Cardiac fibroblast (primary cell): Measurements from ENCODE around the gene MAPK12.

ENCODE experiments used
- DNase-seq, 2 donors: peaks; one replicate each; pipeline versions ENCODE4 v3.0.0 to v3.0.0-alpha.2; 2010; ENCODE audit warnings: low read depth in 2 of 2
- H3K4me3 ChIP-seq, 2 donors: replicated peaks in 1 of 2; 1 replicate in 1 of 2; 2 replicates in 1 of 2; pipeline ENCODE4 v1.5.1; 2011; ENCODE audit warnings: low read depth in 2 of 2, low read length in 2 of 2, mild to moderate bottlenecking in 2 of 2, moderate library complexity in 1 of 2
- TF ChIP-seq, protein P1 (sequence below): IDR thresholded peaks from one replicate; pipeline ENCODE4 v1.5.1; 2011; ENCODE audit warnings: low read depth, mild to moderate bottlenecking, low read length, inconsistent platforms

Gene MAPK12

DNA sequence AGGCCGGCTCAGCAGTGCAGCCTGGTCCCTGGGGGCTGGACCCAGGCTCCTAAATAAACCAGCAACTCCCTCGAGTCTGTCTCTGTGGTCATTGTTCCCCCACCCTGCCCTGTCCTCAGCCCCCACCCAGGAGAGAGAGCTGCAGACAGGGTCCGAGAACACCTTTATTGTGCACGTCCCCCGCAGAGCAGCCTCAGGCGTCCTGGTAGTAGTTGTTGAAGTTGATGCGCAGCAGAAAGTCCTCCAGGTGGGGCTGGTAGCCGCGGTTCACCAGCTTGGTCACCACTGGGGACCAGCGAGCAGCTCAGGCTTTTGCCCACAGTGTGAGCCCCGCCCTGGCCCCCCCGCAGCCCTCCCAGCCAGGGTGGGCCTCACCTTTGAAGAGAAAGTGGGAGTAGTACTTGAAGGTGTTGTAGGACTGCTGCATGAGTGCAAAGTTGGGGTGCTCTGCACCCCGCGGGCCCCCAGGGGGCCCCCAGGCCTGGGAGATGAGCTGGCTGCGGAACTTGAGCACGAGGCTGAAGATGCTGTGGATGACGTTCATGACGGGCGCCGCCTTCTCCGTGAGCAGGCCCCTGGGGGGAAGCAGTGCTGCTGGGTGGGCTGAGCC is 43.8 kb downstream of the MAPK12 start:
- H3K4me3 ChIP-seq: no peak overlapping the region
- no peak for DNase-seq
- TF ChIP-seq, protein P1, sequence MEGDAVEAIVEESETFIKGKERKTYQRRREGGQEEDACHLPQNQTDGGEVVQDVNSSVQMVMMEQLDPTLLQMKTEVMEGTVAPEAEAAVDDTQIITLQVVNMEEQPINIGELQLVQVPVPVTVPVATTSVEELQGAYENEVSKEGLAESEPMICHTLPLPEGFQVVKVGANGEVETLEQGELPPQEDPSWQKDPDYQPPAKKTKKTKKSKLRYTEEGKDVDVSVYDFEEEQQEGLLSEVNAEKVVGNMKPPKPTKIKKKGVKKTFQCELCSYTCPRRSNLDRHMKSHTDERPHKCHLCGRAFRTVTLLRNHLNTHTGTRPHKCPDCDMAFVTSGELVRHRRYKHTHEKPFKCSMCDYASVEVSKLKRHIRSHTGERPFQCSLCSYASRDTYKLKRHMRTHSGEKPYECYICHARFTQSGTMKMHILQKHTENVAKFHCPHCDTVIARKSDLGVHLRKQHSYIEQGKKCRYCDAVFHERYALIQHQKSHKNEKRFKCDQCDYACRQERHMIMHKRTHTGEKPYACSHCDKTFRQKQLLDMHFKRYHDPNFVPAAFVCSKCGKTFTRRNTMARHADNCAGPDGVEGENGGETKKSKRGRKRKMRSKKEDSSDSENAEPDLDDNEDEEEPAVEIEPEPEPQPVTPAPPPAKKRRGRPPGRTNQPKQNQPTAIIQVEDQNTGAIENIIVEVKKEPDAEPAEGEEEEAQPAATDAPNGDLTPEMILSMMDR: no peak

DNA sequence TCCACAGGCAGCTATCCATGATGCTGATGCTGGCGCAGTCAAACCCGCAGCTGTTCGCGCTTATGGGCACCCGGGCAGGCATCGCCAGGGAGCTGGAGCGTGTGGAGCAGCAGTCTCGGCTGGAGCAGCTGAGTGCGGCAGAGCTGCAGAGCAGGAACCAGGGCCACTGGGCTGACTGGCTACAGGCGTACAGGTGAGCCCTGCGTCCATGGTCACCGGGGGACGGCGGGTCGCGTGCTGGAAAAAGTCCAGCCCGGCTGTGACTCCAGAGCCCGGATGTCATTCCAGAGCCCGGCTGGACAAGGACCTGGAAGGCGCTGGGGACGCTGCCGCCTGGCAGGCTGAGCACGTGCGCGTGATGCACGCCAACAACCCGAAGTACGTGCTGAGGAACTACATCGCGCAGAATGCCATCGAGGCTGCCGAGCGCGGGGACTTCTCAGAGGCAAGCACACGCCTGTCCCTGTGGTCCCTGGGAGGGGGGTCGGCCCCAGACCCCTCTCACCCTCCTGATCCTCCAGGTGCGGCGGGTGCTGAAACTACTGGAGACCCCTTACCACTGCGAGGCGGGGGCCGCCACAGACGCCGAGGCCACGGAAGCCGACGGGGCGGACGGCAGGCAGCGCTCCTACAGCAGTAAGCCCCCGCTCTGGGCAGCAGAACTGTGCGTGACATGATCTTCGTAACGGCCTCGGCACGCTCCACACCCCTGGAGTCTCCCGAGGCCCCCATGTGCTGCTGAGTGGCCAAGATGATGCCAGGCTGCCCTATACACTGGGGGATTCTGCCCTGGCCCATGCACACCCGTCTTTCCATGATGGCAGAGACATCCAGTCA is 44.6 kb downstream of the MAPK12 start:
- TF ChIP-seq, protein P1: no peak
- DNase-seq: no peak
- H3K4me3 ChIP-seq: no peak overlapping the region

DNA sequence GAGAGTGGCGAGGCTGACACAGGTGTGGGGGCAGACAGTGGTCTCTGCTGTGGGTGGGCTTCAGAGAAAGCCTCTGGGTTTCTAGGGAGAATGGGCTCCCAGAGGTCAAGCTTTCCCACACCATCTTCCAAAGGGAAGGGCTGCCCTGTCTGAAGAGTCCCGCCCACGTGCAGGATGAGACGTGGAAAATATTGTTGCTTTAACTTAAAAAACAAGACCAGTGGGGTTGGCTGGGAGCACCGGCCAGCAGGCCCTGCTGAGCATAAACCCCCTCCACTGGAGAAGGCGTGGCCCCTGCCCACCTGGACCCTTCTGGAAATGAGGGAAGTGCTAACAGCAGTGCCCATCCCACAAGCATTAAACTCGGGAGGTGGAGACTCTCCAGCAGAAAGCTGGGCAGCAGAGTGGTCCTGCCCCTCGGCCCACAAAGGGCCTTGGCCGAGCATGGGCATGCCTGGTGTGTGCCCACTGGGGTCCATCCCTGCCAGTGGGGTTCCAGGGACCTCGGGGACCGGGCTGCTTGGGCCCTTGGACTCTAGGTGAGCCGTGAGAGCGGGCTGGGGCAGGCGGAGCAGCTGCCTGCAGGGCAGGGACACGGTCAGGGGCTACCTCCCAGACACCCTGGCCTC is 45.3 kb downstream of the MAPK12 start:
- no peak for DNase-seq
- H3K4me3 ChIP-seq: no peak overlapping the region
- TF ChIP-seq, protein P1: no peak

DNA sequence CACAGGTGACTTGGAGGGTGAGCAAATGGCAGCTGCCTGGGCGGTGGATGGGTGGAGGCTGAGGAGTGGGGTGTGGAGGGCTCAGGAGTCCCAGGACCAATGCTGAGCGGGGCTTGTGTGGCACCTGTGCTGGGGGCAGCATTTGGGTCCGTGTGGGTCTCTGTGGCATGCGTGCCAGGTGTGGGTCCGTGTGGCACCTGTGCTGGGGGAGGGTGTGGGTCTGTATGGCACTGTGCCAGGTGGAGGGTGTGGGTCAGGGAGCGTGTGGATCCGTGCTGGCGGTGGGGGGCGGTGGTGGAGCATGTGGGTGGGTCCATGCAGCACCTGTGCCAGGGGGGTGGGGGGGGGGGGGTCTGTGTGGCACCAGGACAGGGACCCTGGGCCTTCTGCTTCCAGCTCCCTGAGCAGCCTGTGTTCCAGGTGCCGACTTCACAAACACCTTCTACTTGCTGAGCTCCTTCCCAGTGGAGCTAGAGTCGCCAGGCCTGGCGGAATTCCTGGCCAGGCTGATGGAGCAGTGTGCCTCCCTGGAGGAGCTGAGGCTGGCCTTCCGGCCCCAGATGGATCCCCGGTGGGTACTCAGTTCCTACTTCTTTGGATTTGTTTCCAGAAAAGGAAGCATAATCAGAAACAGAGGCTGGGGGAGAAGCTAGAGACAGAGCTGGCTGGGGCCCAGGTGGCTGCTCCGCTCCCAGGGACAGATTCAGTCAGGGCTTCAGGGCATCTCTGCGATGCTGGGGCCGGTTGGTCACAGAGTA is 46.0 kb downstream of the MAPK12 start:
- H3K4me3 ChIP-seq: no peak overlapping the region
- TF ChIP-seq, protein P1: no peak
- no peak for DNase-seq

DNA sequence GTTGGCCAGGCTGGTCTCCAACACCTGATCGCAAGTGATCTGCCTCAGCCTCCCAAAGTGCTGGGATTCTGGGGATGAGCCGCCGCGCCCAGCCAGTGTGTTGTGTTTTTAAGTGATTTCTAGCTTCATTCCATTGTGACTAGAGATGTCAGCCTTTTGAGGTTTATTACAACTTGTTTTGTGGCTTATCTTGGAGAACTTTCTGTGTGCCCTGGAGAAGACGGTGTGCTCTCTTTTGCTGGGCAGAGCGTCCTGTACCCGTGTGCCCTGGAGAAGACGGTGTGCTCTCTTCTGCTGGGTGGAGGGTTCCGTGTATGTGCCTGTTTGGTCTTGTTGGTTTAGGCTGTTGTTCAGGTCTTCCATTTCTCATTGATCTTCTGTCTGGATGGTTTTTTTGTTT is 48.2 kb downstream of the MAPK12 start:
- no peak for DNase-seq
- TF ChIP-seq, protein P1: no peak
- no peak overlapping the region for H3K4me3 ChIP-seq

DNA sequence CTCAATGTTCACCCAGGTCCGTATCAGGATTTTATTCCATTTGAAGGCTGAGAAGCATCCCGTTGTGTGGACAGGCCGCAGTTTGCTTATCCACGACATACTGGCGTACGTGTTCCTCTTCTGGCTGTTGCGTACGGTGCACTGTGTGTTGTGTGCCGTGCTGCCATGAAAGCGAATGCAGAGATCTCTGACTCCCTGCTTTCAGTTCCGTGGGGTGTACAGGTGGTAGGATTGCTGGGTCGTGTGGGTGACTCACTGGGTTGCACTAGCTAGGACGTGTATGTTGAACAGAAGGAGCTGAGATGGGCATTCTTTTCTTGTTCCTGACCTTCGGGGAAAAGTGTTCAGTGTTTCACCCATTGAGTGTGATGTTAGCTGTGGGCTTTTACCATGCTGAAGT is 50.3 kb downstream of the MAPK12 start:
- TF ChIP-seq, protein P1: no peak
- no peak for DNase-seq
- H3K4me3 ChIP-seq: no peak overlapping the region
